Stimulated activated CD4-positive, alpha-beta T cell treated with anti-CD3 and anti-CD28 coated beads, Interleukin-1b, Interleukin-23, amount 100 ng/mL, for 1 hour (primary cell): ENCODE results near the gene SDHB.

Experiments used
- DNase-seq, 2 donors: peaks; one replicate each; pipeline ENCODE4 v3.0.0-alpha.2; 2020; ENCODE audit warnings: low read depth in 2 of 2

SDHB gene

DNA sequence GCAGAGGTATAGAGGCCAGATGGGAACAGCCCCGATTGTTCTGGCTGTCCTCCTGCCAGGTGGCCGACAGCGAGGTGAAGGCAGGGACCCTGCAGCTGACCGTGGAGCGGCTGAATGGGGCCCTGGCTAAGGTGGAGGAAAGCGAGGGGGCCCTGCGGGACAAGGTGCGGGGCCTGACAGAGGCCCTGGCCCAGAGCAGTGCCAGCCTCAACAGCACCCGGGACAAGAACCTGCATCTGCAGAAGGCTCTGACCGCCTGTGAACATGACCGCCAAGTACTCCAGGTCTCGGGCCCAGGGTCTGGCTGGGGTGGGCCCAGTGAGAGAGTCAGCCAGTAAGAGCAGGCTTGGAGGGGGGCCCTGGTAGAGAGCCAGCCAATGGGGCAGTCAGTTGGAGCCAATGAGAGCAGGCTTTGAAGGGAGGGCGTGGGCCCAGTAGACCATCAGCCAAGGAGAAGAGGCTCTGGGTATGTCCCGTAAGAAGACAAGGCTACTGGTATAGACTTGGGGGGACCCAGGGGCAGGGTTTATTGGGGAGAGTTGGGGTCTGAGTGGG, 84.7 kb downstream of the SDHB start:
- DNase-seq: no peak
